Caki2 (cell line): Measurements from ENCODE around the gene PFDN6. TPM values are rescaled to one million over a fixed set of nuclear protein-coding genes. Genes with fewer than 3 reads are reported as not detected.

Experiments used
- DNase-seq: peaks from one replicate; pipeline ENCODE4 v3.0.0-alpha.2; 2015; ENCODE audit warnings: low read depth
- in situ Hi-C: cut with HindIII; loops from 2 replicates; pipeline ENCODE4 v1.10.0; 2016; ENCODE audit warnings: low sequenced_read_pairs, low pct_unique_long_range_greater_than_20kb, mixed read lengths
- total RNA-seq: library from RNA; depleted of rRNA; stranded (reverse); fragments of >200 nt; shearing (Covaris generic); gene quantifications from 2 replicates; pipeline ENCODE4 v1.2.3, GENCODE V29; 2014; ENCODE audit warnings: low replicate concordance

PFDN6 gene
- total RNA-seq, 1 experiment from 2014 or later = 151 TPM

- peak; percentile 75 for DNase-seq
- in situ Hi-C loops = no loop called here
These were observed 23.1 kb downstream of the PFDN6 start for GRCh38 chr6:33312361-33313104.

GRCh38 chr6:33313105-33313708 lies 23.8 kb downstream of the PFDN6 start:
- in situ Hi-C loops = no loop called here
- peak; percentile 41 for DNase-seq

DNA sequence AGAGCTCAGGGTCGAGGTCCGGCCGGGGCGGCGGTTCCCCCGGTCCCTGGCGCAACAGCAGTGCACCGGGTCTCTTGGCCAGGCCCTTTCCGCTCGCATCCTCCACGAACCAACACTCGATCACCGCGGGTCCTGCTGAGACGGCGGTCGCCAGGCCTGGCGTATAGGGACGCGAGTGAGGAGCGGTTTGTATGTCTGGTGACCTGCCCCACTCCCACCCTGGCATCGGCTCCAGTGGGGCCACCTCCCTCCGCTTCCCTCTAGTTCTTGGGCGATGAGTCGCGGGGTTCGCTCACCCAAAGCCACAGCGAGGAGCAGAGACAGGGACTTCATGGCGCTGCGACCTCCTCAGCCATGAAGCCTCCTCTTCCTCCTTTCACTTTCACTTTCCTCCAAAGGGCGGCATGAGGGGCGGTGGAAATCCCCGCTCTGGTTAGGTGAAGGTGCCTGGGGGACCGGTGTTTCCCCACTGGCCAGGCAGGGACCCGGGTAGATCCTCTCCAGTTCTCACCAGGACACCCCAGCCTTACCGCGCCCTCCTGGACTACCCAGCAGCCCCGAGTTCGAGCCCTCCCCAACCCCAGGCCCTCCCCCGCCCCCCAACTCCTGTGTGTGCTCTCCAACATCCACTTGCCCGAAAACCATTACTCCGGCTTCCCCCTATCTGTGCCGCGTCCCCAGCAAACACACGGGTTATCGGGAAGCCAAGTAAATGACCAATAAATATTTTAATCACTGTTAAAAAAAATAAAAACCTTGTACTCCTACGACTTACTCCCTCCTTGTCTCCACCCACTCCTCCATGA lies 24.5 kb downstream of the PFDN6 start, which contains the start of gene TAPBP:
Gene TAPBP (minus strand): TSS at position 370 of the 806 bp plus-strand sequence. CDS start 37 bp downstream, at position 333.
- peak; percentile 81 for DNase-seq
- in situ Hi-C loops = no loop called here

- peak; percentile 96 for DNase-seq
- in situ Hi-C loops = no loop called here
These were observed 25.1 kb downstream of the PFDN6 start for GRCh38 chr6:33314515-33314942.

GRCh38 chr6:33314943-33315792 lies 25.8 kb downstream of the PFDN6 start:
- in situ Hi-C loops = no loop called here
- peak; percentile 79 for DNase-seq

GRCh38 chr6:33315793-33316602 lies 26.6 kb downstream of the PFDN6 start:
- in situ Hi-C loops = no loop called here

DNA sequence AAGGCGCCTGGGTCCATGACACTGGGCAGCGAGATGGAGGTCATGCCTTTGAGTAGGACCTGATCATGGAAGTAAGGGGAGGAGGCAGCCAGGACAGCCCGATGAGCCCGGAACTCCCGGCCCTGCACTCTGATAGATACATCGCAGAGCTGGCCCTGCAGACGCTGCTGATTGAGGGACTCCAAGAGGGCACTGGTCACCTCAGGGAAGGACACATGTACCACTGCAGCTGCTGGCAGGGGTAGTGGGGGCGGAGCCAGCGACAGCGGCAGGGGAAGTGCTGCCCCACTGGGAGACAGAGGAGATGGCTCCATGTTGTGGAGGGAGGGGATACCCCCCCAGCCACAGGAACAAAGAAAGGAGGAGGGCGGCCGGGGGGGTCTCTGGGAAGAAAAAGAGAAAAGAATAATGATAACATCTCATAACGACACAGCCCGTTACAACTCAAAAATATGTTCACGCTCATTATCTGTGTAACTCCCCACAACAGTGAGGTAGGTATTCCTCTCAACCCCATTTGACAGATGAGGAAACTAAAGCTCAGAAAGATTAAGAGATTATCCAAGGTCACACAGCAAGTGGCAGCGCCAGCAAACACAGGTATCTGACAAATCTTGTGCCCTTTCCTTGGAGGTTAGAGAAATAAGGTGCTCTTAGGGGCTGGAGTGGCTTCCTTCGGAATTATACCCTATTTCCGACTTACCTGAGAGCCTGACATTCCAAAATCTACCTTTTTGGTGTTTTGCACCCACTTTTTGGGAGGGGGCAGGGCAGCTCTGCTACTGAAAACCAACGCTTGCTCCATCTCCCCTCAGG lies 27.4 kb downstream of the PFDN6 start:
- in situ Hi-C loops = no loop called here
- DNase-seq = no peak

More at GRCh38 chr6:33315793-33316602, 26.6 kb downstream of the PFDN6 start:
- DNase-seq = no peak

DNA sequence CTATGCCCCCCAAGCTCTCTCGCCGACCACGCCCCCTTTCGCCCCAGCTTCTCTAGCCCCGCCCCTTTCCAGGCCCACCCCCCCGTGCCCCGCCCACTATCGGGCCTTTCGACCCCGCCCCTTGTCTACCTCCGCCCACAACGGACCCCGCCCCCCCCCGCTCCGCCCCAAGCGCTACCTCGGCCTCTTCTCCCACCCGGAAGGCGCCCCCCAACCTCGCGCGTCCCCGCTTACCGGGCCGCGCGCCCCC lies 27.9 kb downstream of the PFDN6 start:
- no peak for DNase-seq
- in situ Hi-C loops = no loop called here

DNA sequence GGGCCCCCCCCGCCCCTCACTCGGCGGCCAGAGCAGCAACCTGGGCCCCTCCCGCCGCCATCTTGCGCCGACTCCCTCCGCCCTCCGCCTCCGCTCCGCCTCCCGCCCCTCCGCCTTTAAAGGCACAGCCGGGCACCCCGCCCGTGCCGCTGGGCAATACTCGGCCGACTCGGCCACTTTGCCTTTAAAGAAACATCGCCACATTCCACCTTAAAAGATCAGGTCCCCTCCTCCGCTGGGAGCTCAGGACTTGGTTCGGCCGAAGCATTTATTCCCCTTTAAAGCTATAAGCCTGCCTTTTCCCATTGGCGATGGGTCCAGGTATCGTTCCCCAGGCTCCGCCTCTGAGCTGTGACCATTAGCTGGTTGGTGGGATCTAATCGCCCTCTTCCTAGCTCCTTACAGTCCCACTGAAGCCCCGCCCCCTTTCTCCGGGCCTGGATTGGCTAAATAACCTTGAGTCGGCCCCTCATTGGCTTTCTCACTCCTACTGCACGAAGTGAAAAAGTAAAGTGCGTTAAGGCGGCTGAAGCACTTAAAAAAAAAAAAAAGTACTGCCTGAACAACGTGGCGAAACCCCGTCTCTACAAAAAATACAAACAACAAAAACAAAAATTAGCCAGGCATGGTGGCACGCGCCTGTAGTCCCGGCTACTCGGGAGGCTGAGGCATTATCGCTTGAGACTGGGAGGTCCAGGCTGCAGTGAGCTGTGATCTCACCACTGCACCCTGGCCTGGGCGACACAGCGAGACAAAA lies 28.4 kb downstream of the PFDN6 start, which contains the start of gene ZBTB22:
Gene ZBTB22 (minus strand): TSS at position 76 of the 757 bp plus-strand sequence. CDS start 828 bp downstream, outside the sequence.
- in situ Hi-C loops = no loop called here
- peak; percentile 99 for DNase-seq

- DNase-seq = no peak
- in situ Hi-C loops = no loop called here
These were observed 29.1 kb downstream of the PFDN6 start for GRCh38 chr6:33318426-33319073.

- in situ Hi-C loops = no loop called here
- DNase-seq = no peak
These were observed 30.5 kb downstream of the PFDN6 start for GRCh38 chr6:33319939-33320314.

- in situ Hi-C loops = no loop called here
- DNase-seq = peak; percentile 45
These were observed 31.1 kb downstream of the PFDN6 start for GRCh38 chr6:33320315-33321181.

DNA sequence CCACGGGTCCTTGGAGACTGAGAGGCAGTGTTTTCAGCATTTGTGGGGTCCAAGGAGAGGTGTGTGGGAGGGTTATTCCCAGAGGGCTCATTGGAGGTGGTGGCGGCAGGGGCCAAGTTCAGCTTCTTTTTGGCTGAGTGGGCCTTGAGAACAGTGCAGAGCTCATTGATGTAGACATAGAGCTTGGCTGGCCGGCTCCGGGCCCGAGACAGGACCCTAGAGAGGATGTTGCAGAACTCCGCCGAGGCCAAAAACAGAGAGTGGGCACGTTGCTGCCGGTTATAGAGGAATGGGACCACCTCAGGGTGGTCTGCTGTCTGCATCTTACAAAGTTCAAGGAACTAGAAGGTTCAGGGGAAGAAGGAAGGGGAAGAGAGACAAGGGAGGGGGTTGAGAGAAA lies 31.8 kb downstream of the PFDN6 start:
- in situ Hi-C loops = no loop called here
- DNase-seq = no peak

DNA sequence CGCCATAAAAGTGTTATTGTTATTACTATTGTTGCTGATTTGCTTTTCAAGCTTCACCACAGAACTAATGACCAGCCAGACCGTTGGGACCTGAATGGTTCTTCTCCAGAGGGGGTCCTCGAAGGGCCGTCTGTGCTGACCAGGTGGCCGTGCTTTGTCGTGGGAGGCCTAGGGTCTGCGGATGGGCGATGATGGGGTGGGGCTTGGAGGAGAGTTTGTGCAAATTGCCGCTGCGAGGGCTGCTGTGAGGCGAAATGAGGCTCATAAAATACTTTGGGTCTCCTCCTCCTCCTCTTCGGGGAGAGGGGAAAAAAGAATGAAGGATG lies 34.2 kb downstream of the PFDN6 start:
- in situ Hi-C loops = no loop called here
- DNase-seq = no peak

GRCh38 chr6:33324125-33324524 lies 34.7 kb downstream of the PFDN6 start:
- in situ Hi-C loops = no loop called here

More at GRCh38 chr6:33324125-33324524, 34.7 kb downstream of the PFDN6 start:
- no peak for DNase-seq
